Measurements from ENCODE around the gene ARHGAP9.
"Not testable (repeated sequence)": the region's sequence is repeated elsewhere in the genome, so short reads cannot be mapped to it uniquely, and the experiment has no call there.

ARHGAP9 gene

DNA sequence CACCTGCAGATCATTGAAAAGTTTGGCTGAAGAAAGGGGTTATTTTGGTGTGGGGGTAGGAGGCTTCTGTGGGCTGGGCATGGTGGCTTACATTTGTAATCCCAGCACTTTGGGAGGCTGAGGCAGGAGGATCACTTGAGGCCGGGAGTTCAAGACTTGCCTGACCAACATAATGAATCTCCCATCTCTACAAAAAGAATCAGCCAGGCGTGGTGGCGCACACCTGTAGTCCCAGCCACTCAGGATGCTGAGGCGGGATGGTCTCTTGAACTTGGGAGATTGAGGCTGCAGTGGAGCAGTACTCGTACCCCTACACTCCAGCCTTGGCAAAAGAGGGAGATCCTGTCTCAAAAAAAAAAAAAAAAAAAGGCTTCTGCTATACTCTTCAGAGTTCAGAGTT lies 33.6 kb upstream of the ARHGAP9 start:
- TF ChIP-seq, protein P1, sequence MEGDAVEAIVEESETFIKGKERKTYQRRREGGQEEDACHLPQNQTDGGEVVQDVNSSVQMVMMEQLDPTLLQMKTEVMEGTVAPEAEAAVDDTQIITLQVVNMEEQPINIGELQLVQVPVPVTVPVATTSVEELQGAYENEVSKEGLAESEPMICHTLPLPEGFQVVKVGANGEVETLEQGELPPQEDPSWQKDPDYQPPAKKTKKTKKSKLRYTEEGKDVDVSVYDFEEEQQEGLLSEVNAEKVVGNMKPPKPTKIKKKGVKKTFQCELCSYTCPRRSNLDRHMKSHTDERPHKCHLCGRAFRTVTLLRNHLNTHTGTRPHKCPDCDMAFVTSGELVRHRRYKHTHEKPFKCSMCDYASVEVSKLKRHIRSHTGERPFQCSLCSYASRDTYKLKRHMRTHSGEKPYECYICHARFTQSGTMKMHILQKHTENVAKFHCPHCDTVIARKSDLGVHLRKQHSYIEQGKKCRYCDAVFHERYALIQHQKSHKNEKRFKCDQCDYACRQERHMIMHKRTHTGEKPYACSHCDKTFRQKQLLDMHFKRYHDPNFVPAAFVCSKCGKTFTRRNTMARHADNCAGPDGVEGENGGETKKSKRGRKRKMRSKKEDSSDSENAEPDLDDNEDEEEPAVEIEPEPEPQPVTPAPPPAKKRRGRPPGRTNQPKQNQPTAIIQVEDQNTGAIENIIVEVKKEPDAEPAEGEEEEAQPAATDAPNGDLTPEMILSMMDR (conservative IDR thresholded peaks at IDR 0.05; ENCODE audit: low read depth): no peak
- no peak for DNase-seq (ENCODE audit: low spot score)
- ChIA-PET POLR2A (ENCODE audit: low non-redundant PET) (no interaction called here), CTCF (no interaction called here)
- no peak overlapping the region; the same call in 1 of the 2 replicates for H3K27ac ChIP-seq

DNA sequence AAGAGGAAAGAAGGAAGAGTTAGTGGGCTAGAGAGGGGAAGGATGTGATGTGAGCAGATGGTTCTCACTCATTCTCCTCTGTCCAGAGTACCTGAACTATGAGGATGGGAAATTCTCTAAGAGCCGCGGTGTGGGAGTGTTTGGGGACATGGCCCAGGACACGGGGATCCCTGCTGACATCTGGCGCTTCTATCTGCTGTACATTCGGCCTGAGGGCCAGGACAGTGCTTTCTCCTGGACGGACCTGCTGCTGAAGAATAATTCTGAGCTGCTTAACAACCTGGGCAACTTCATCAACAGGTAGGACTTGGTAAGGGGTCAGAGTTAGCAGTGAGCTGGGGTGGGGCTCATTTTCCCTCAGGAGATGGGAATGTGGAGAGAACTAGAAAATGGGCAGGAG lies 33.0 kb upstream of the ARHGAP9 start:
- no peak for DNase-seq (ENCODE audit: low spot score)
- POLR2A ChIA-PET (ENCODE audit: low non-redundant PET): no interaction called here
- TF ChIP-seq, protein P1 (conservative IDR thresholded peaks at IDR 0.05; ENCODE audit: low read depth): no peak
- peak overlapping the region; percentile 37; the same call in 1 of the 2 replicates for H3K27ac ChIP-seq
- CTCF ChIA-PET: no interaction called here

GRCh38 chr12:57511588-57512325 lies 32.1 kb upstream of the ARHGAP9 start:
- ChIA-PET CTCF (interaction anchor here (0.7 kb wide), 1 partner anchor 20 kb away, joined by 3 read pairs; no protein-coding TSS in a partner anchor), POLR2A (ENCODE audit: low non-redundant PET) (no interaction called here)
- TF ChIP-seq, protein P1 (conservative IDR thresholded peaks at IDR 0.05; ENCODE audit: low read depth): no peak
- peak overlapping the region; percentile 61; the same call in 1 of the 2 replicates for H3K27ac ChIP-seq
- no peak for DNase-seq (ENCODE audit: low spot score)

- CTCF ChIA-PET: interaction anchor here (0.7 kb wide), 1 partner anchor 21 kb away, joined by 3 read pairs; no protein-coding TSS in a partner anchor
- H3K27ac ChIP-seq: peak overlapping the region; percentile 61
- POLR2A ChIA-PET (ENCODE audit: low non-redundant PET): no interaction called here
- no peak for DNase-seq (ENCODE audit: low spot score)
- TF ChIP-seq, protein P1 (conservative IDR thresholded peaks at IDR 0.05; ENCODE audit: low read depth): no peak
These were observed 31.5 kb upstream of the ARHGAP9 start for GRCh38 chr12:57511161-57511560.

DNA sequence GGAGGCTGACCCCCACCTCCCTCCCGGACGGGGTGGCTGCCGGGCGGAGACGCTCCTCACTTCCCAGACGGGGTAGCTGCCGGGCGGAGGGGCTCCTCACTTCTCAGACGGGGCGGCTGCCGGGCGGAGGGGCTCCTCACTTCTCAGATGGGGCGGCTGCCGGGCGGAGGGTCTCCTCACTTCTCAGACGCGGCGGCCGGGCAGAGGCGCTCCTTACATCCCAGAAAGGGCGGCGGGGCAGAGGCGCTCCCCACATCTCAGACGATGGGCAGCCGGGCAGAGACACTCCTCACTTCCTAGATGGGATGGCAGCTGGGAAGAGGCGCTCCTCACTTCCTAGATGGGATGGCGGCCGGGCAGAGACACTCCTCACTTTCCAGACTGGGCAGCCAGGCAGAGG lies 28.1 kb upstream of the ARHGAP9 start:
- CTCF ChIA-PET; H3K27ac ChIP-seq; DNase-seq (ENCODE audit: low spot score); POLR2A ChIA-PET (ENCODE audit: low non-redundant PET): not testable (repeated sequence)

- DNase-seq (ENCODE audit: low spot score); H3K27ac ChIP-seq; CTCF ChIA-PET; POLR2A ChIA-PET (ENCODE audit: low non-redundant PET): not testable (repeated sequence)
These were observed 26.9 kb upstream of the ARHGAP9 start for GRCh38 chr12:57506541-57506940.

- POLR2A ChIA-PET (ENCODE audit: low non-redundant PET); H3K27ac ChIP-seq; CTCF ChIA-PET; DNase-seq (ENCODE audit: low spot score): not testable (repeated sequence)
These were observed 22.8 kb upstream of the ARHGAP9 start for GRCh38 chr12:57502311-57502969.

DNA sequence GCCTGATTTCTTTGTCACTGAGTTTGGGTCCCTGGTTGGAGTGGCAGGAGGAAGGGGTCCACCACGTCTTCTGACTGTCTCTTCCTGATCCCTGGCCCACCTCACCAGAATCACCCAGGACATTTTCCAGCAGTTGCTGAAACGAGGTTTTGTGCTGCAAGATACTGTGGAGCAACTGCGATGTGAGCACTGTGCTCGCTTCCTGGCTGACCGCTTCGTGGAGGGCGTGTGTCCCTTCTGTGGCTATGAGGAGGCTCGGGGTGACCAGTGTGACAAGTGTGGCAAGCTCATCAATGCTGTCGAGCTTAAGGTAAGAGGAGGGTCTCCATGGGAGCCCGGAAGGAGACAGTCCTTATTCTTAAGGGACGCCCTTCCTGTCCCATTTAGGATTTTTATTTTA lies 20.5 kb upstream of the ARHGAP9 start:
- TF ChIP-seq, protein P1 (conservative IDR thresholded peaks at IDR 0.05; ENCODE audit: low read depth): no peak
- no peak for DNase-seq (ENCODE audit: low spot score)
- CTCF ChIA-PET: no interaction called here
- H3K27ac ChIP-seq: no peak overlapping the region
- POLR2A ChIA-PET (ENCODE audit: low non-redundant PET): no interaction called here

All from RWPE1 (cell line).